ENCODE data around the gene ARPP21. TPM values are rescaled to one million over a fixed set of nuclear protein-coding genes. Genes with fewer than 3 reads are reported as not detected.

Gene ARPP21
- total RNA-seq, 1 donor: not detected

DNA sequence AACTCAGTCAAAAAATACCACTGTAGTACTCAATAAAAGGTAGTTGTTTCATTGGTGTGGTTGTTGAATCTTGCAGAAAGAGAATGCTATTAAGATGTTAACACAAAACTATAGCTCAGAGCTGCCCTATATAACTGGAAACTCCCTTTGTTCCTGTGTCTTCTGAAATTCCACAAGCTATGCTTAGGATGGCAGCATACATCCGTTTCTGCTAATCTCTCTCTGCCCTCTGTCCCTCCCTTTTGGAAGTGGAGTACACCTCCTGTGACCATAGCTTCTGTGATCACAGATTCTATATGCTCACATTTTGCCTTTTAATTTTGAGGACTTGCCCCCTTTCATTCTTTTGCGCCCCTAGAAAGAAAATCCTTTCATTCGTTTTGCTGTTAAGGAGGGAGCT lies 33.7 kb downstream of the ARPP21 start:
- H3K79me2 ChIP-seq (ENCODE audit: insufficient read depth, low read length): no peaks in the 10 kb centered on the region
- no peak overlapping the region for H3K27ac ChIP-seq (ENCODE audit: low read depth, low read length)
- H3K4me2 ChIP-seq (ENCODE audit: insufficient read depth, low read length): no peak overlapping the region
- TF ChIP-seq, protein P1, sequence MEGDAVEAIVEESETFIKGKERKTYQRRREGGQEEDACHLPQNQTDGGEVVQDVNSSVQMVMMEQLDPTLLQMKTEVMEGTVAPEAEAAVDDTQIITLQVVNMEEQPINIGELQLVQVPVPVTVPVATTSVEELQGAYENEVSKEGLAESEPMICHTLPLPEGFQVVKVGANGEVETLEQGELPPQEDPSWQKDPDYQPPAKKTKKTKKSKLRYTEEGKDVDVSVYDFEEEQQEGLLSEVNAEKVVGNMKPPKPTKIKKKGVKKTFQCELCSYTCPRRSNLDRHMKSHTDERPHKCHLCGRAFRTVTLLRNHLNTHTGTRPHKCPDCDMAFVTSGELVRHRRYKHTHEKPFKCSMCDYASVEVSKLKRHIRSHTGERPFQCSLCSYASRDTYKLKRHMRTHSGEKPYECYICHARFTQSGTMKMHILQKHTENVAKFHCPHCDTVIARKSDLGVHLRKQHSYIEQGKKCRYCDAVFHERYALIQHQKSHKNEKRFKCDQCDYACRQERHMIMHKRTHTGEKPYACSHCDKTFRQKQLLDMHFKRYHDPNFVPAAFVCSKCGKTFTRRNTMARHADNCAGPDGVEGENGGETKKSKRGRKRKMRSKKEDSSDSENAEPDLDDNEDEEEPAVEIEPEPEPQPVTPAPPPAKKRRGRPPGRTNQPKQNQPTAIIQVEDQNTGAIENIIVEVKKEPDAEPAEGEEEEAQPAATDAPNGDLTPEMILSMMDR (IDR thresholded peaks at IDR 0.05; ENCODE audit: extremely low read depth, low read depth, low read length): no peak
- H3K27me3 ChIP-seq (ENCODE audit: insufficient read depth, low read length): no peaks in the 10 kb centered on the region
- no peak for DNase-seq (ENCODE audit: insufficient read length, low spot score, missing footprints)
- no peaks in the 10 kb centered on the region for H4K20me1 ChIP-seq (ENCODE audit: insufficient read depth, low read length)
- H3K9me3 ChIP-seq (ENCODE audit: low read depth, low read length): no peaks in the 10 kb centered on the region
- no peaks in the 10 kb centered on the region for H3K4me1 ChIP-seq (ENCODE audit: insufficient read depth, low read length)
- no peak overlapping the region for H2AFZ ChIP-seq (ENCODE audit: low read length)
- H3K36me3 ChIP-seq (ENCODE audit: insufficient read depth, low read length): no peaks in the 10 kb centered on the region
- H3K4me3 ChIP-seq (ENCODE audit: insufficient read depth, low read length): no peak overlapping the region

DNA sequence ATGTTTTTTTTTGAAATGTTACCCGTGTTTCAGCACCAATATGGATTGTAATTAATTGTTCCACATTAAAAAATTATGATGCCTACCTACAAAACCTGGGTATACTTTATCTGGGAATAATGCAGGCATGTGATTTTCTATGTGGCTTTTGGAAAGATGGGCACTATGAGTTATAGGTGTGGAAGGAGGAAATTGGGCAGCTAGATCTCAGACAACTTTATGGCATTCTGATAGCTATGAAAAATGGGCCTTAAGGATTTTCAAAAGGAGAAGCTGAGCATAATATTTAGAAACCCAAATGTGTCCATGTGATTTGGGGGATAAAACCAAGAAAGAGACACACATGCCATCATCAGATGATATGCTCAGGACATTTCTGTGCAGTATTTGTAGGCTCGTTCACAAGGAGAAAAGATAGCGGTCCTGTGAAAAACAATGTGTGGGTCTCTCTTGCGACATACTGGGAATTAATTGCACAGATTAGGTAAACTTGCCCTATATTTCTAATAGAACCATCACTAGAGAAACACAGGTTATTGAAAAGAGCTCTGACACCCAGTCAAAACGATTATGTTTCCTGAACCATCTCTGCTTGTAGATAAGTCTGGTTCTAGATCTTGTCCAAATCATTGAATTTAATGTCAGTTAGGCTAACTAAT lies 35.3 kb downstream of the ARPP21 start:
- Histone ChIP-seq H3K4me3 (ENCODE audit: insufficient read depth, low read length) (no peak overlapping the region), H3K27ac (ENCODE audit: low read depth, low read length) (no peak overlapping the region), H3K36me3 (ENCODE audit: insufficient read depth, low read length) (no peaks in the 10 kb centered on the region), H3K27me3 (ENCODE audit: insufficient read depth, low read length) (no peaks in the 10 kb centered on the region), H3K4me2 (ENCODE audit: insufficient read depth, low read length) (no peak overlapping the region), H2AFZ (ENCODE audit: low read length) (no peak overlapping the region), H3K79me2 (ENCODE audit: insufficient read depth, low read length) (no peaks in the 10 kb centered on the region), H3K4me1 (ENCODE audit: insufficient read depth, low read length) (no peaks in the 10 kb centered on the region), H3K9me3 (ENCODE audit: low read depth, low read length) (no peaks in the 10 kb centered on the region), H4K20me1 (ENCODE audit: insufficient read depth, low read length) (no peaks in the 10 kb centered on the region)
- no peak for DNase-seq (ENCODE audit: insufficient read length, low spot score, missing footprints)
- TF ChIP-seq, protein P1 (IDR thresholded peaks at IDR 0.05; ENCODE audit: extremely low read depth, low read depth, low read length): no peak

DNA sequence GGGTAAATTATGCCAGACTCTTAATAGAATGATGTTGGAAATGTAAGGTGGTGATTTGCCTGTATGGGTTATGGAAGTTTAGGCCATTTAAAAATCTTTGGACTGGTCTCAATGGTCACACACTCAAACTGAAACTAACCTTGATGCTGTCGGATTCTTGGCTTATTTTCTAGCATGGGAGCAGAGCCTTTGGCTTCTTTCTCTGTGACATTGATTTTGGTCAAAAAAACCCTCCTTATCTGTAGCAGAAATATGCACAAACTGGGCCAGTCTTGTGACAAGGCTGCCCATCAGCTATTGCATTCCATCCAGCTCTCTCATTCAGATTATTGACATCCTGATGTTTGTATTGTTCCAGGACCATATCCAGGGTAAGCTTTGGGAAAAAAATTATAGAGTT lies 35.9 kb downstream of the ARPP21 start:
- TF ChIP-seq, protein P1 (IDR thresholded peaks at IDR 0.05; ENCODE audit: extremely low read depth, low read depth, low read length): no peak
- Histone ChIP-seq H4K20me1 (ENCODE audit: insufficient read depth, low read length) (no peaks in the 10 kb centered on the region), H3K9me3 (ENCODE audit: low read depth, low read length) (no peaks in the 10 kb centered on the region), H3K79me2 (ENCODE audit: insufficient read depth, low read length) (no peaks in the 10 kb centered on the region), H3K27me3 (ENCODE audit: insufficient read depth, low read length) (no peaks in the 10 kb centered on the region), H3K36me3 (ENCODE audit: insufficient read depth, low read length) (no peaks in the 10 kb centered on the region), H2AFZ (ENCODE audit: low read length) (no peak overlapping the region), H3K4me1 (ENCODE audit: insufficient read depth, low read length) (no peaks in the 10 kb centered on the region), H3K4me2 (ENCODE audit: insufficient read depth, low read length) (no peak overlapping the region), H3K27ac (ENCODE audit: low read depth, low read length) (no peak overlapping the region), H3K4me3 (ENCODE audit: insufficient read depth, low read length) (no peak overlapping the region)
- no peak for DNase-seq (ENCODE audit: insufficient read length, low spot score, missing footprints)

DNA sequence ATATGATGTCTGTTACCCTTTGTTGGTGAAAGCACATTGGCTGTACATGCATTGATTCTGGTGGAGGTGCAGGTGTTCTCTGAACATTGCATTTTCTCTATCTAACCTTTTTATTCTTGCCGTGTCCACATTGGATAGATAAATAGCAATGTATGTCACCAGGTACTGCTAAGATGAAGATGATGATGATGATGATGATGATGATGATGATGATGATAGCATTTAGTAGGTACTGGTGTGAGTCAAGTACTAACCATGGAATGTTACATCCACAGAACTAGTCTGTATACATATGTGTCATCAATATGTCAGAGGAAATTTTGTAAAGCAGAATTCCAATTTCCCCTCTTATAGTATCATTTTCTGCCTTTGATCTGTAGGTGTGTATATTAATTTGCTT lies 36.3 kb downstream of the ARPP21 start:
- H3K4me3 ChIP-seq (ENCODE audit: insufficient read depth, low read length): no peak overlapping the region
- TF ChIP-seq, protein P1 (IDR thresholded peaks at IDR 0.05; ENCODE audit: extremely low read depth, low read depth, low read length): no peak
- no peaks in the 10 kb centered on the region for H3K9me3 ChIP-seq (ENCODE audit: low read depth, low read length)
- no peaks in the 10 kb centered on the region for H4K20me1 ChIP-seq (ENCODE audit: insufficient read depth, low read length)
- H3K4me1 ChIP-seq (ENCODE audit: insufficient read depth, low read length): no peaks in the 10 kb centered on the region
- no peaks in the 10 kb centered on the region for H3K79me2 ChIP-seq (ENCODE audit: insufficient read depth, low read length)
- H2AFZ ChIP-seq (ENCODE audit: low read length): no peak overlapping the region
- no peak overlapping the region for H3K27ac ChIP-seq (ENCODE audit: low read depth, low read length)
- no peak overlapping the region for H3K4me2 ChIP-seq (ENCODE audit: insufficient read depth, low read length)
- no peaks in the 10 kb centered on the region for H3K27me3 ChIP-seq (ENCODE audit: insufficient read depth, low read length)
- DNase-seq (ENCODE audit: insufficient read length, low spot score, missing footprints): no peak
- H3K36me3 ChIP-seq (ENCODE audit: insufficient read depth, low read length): no peaks in the 10 kb centered on the region
